GM23338 (cell line): ENCODE data around the gene TLE3. TPM values are rescaled to one million over a fixed set of nuclear protein-coding genes. Genes with fewer than 3 reads are reported as not detected.
A peak's percentile ranks its signal among the peaks of the same experiment; 100 is the strongest.

ENCODE experiments used
- ATAC-seq: fragments of 200-7000 bp; cut with Tn5 transposase; 3 replicates; pipeline ENCODE4 v1.9.1; 2020
- DNase-seq: peaks from one replicate; pipeline ENCODE4 v3.0.0-alpha.2; 2015; ENCODE audit warnings: low spot score
- H2AFZ ChIP-seq: fragments of 200-600 bp; sonication (generic); 2 replicates; pipeline ENCODE4 v1.8.0; 2016; ENCODE audit warnings: antibody characterized with exemption, mild to moderate bottlenecking, moderate library complexity
- H3F3A ChIP-seq: fragments of 200-600 bp; sonication (generic); replicated peaks from 2 replicates; pipeline ENCODE4 v1.8.0; 2017; ENCODE audit warnings: antibody characterized with exemption, mixed run types, low read depth
- H3K27ac ChIP-seq: fragments of 200-600 bp; sonication (generic); 2 replicates; pipeline ENCODE4 v1.6.1; 2016; ENCODE audit warnings: low read depth
- H3K27me3 ChIP-seq: fragments of 200-600 bp; sonication (generic); 2 replicates; pipeline ENCODE4 v1.8.0; 2016; ENCODE audit warnings: mild to moderate bottlenecking, mixed run types, moderate library complexity; ENCODE audit not compliant: insufficient read depth
- H3K36me3 ChIP-seq: fragments of 200-600 bp; sonication (generic); 2 replicates; pipeline ENCODE4 v1.8.0; 2016; ENCODE audit warnings: mild to moderate bottlenecking; ENCODE audit not compliant: insufficient read depth
- H3K4me1 ChIP-seq: fragments of 200-600 bp; sonication (generic); 2 replicates; pipeline ENCODE4 v1.8.0; 2016; ENCODE audit warnings: mild to moderate bottlenecking, moderate library complexity; ENCODE audit not compliant: insufficient read depth
- H3K4me2 ChIP-seq: fragments of 200-600 bp; sonication (generic); 2 replicates; pipeline ENCODE4 v1.7.1; 2017; ENCODE audit warnings: mixed run types
- H3K4me3 ChIP-seq: fragments of 200-600 bp; sonication (generic); 2 replicates; pipeline ENCODE4 v1.6.1; 2016; ENCODE audit warnings: mixed run types
- H3K79me2 ChIP-seq: fragments of 200-600 bp; sonication (generic); replicated peaks from 2 replicates; pipeline ENCODE4 v1.8.0; 2017; ENCODE audit warnings: mild to moderate bottlenecking; ENCODE audit not compliant: insufficient read depth
- H3K9me2 ChIP-seq: fragments of 200-600 bp; sonication (generic); 2 replicates; pipeline ENCODE4 v1.8.0; 2017; ENCODE audit not compliant: insufficient read depth
- H4K20me1 ChIP-seq: fragments of 200-600 bp; sonication (generic); replicated peaks from 2 replicates; pipeline ENCODE4 v1.8.0; 2017; ENCODE audit warnings: mild to moderate bottlenecking; ENCODE audit not compliant: insufficient read depth
- H3K27ac Mint-ChIP-seq: 2 replicates; pipeline ENCODE4 v1.8.0; 2020; ENCODE audit warnings: inconsistent platforms, mild to moderate bottlenecking, moderate library complexity, mixed read lengths
- H3K27me3 Mint-ChIP-seq: 3 replicates; pipeline ENCODE4 v1.8.0; 2022; ENCODE audit warnings: low read depth, mild to moderate bottlenecking, moderate library complexity, mixed read lengths, inconsistent platforms; ENCODE audit not compliant: insufficient read depth, poor library complexity
- H3K36me3 Mint-ChIP-seq: 3 replicates; pipeline ENCODE4 v1.8.0; 2021; ENCODE audit warnings: low read depth, mild to moderate bottlenecking, inconsistent platforms, moderate library complexity, mixed read lengths
- H3K4me1 Mint-ChIP-seq: 3 replicates; pipeline ENCODE4 v1.8.0; 2020; ENCODE audit warnings: mild to moderate bottlenecking, inconsistent platforms, mixed read lengths
- H3K4me3 Mint-ChIP-seq: 3 replicates; pipeline ENCODE4 v1.8.0; 2021; ENCODE audit warnings: moderate library complexity, mild to moderate bottlenecking, inconsistent platforms, mixed read lengths
- H3K9me3 Mint-ChIP-seq: 3 replicates; pipeline ENCODE4 v1.8.0; 2020; ENCODE audit warnings: moderate library complexity, mild to moderate bottlenecking, inconsistent platforms, mixed read lengths
- CREB1 ChIP-seq: fragments of 250-450 bp; sonication (Bioruptor Pico); IDR thresholded peaks from 2 replicates; pipeline ENCODE4 v1.5.0; 2020; ENCODE audit warnings: low read depth, mild to moderate bottlenecking, moderate library complexity
- CTCF ChIP-seq, 2 experiments: fragments of 200-600 bp in 1 of 2; sonication (generic) in 1 of 2; conservative IDR thresholded peaks; 2 replicates each; pipeline versions ENCODE4 v1.5.1 to v1.6.1; 2016 to 2017; ENCODE audit warnings: antibody characterized with exemption in 2 of 2, low read depth in 2 of 2, mild to moderate bottlenecking in 2 of 2, moderate library complexity in 1 of 2
- ETS1 ChIP-seq: IDR thresholded peaks from 2 replicates; pipeline ENCODE4 v1.6.1; 2016; ENCODE audit warnings: antibody characterized with exemption
- EZH2 ChIP-seq: fragments of 200-600 bp; sonication (generic); IDR thresholded peaks from one replicate; pipeline ENCODE4 v1.8.0; 2017; ENCODE audit warnings: antibody characterized with exemption, mild to moderate bottlenecking, low read depth; ENCODE audit not compliant: unreplicated experiment
- EZH2phosphoT487 ChIP-seq: fragments of 200-600 bp; sonication (generic); IDR thresholded peaks from one replicate; pipeline ENCODE4 v1.8.1; 2018; ENCODE audit warnings: antibody characterized with exemption; ENCODE audit not compliant: unreplicated experiment
- JUNB ChIP-seq: IDR thresholded peaks from one replicate; pipeline ENCODE4 v1.6.1; 2016; ENCODE audit warnings: antibody characterized with exemption; ENCODE audit not compliant: unreplicated experiment
- NANOG ChIP-seq: IDR thresholded peaks from 2 replicates; pipeline ENCODE4 v1.6.1; 2016; ENCODE audit warnings: antibody characterized with exemption, borderline replicate concordance
- POLR2AphosphoS5 ChIP-seq: IDR thresholded peaks from 2 replicates; pipeline ENCODE4 v1.6.1; 2016; ENCODE audit warnings: antibody characterized with exemption, low read depth
- REST ChIP-seq: IDR thresholded peaks from one replicate; pipeline ENCODE4 v1.6.1; 2018; ENCODE audit warnings: antibody characterized with exemption; ENCODE audit not compliant: unreplicated experiment
- STAT1 ChIP-seq: IDR thresholded peaks from one replicate; pipeline ENCODE4 v1.6.1; 2016; ENCODE audit warnings: antibody characterized with exemption; ENCODE audit not compliant: unreplicated experiment
- ZNF114 ChIP-seq: fragments of 250-450 bp; sonication (Bioruptor Pico); IDR thresholded peaks from 2 replicates; pipeline ENCODE4 v1.5.0; 2020; ENCODE audit warnings: mild to moderate bottlenecking, moderate library complexity
- ZNF331 ChIP-seq: fragments of 250-450 bp; sonication (Bioruptor Pico); IDR thresholded peaks from 2 replicates; pipeline ENCODE4 v1.5.0; 2020; ENCODE audit warnings: low read depth, mild to moderate bottlenecking, moderate library complexity
- ZNF462 ChIP-seq: fragments of 250-450 bp; sonication (Bioruptor Pico); IDR thresholded peaks from 2 replicates; pipeline ENCODE4 v1.5.0; 2020; ENCODE audit warnings: mild to moderate bottlenecking, moderate library complexity
- polyA plus RNA-seq: library from polyadenylated mRNA; unstranded; fragments of >200 nt; fragmentation: Nextera tagmentation; extraction: Ambion mirVana; gene quantifications from 2 replicates; pipeline ENCODE4 v1.2.1, GENCODE V29; 2016
- total RNA-seq: library from RNA; depleted of rRNA; stranded (reverse); fragments of >200 nt; shearing (Covaris generic); gene quantifications from 2 replicates; pipeline ENCODE4 v1.2.3, GENCODE V29; 2014

TLE3 gene
- total and polyA plus RNA-seq, 2 experiments from 2014 or later: 10.4 to 79.5 TPM

GRCh38 chr15:70082281-70082900 is 15.3 kb downstream of the TLE3 start:
- Histone ChIP-seq H3K9me2 (no peaks in the 10 kb centered on the region), H2AFZ (no peak overlapping the region), H3F3A (no peaks in the 10 kb centered on the region), H3K36me3 (no peaks in the 10 kb centered on the region), H3K27ac (peak overlapping the region; percentile 16), H3K79me2 (peaks cover 90% of the 10 kb centered on the region), H3K4me2 (peak overlapping the region; percentile 79), H3K4me1 (peaks cover 62% of the 10 kb centered on the region), H4K20me1 (peaks cover 37% of the 10 kb centered on the region), H3K4me3 (peak overlapping the region; percentile 46; the same call in 1 of the 2 replicates), H3K27me3 (no peaks in the 10 kb centered on the region)
- no peak for DNase-seq
- peak; percentile 11 for ATAC-seq
- H3K4me1 Mint-ChIP-seq: peaks cover 92% of the 10 kb centered on the region
- H3K9me3 Mint-ChIP-seq: no peaks in the 10 kb centered on the region
- H3K27me3 Mint-ChIP-seq: peaks cover 11% of the 10 kb centered on the region
- H3K4me3 Mint-ChIP-seq: peak overlapping the region; percentile 53
- peaks cover 66% of the 10 kb centered on the region for H3K36me3 Mint-ChIP-seq
- H3K27ac Mint-ChIP-seq: peak overlapping the region; percentile 87
- TF ChIP-seq CREB1 (CRISPR knock-in tag) (no peak), NANOG (no peak), ZNF114 (CRISPR knock-in tag) (no peak), ETS1 (no peak), CTCF (conservative IDR thresholded peaks at IDR 0.05; ENCODE audit: low read depth in 2 of 2) (no peak), EZH2phosphoT487 (no peak), ZNF331 (no peak), JUNB (no peak), ZNF462 (CRISPR knock-in tag) (no peak), REST (no peak), POLR2AphosphoS5 (no peak), STAT1 (no peak), EZH2 (no peak)
